ENCODE data around the gene CPT1B. TPM values are rescaled to one million over a fixed set of nuclear protein-coding genes. Genes with fewer than 3 reads are reported as not detected.

The CPT1B gene
- total RNA-seq, 1 experiment from 2014 or later: 9.0 TPM

DNA sequence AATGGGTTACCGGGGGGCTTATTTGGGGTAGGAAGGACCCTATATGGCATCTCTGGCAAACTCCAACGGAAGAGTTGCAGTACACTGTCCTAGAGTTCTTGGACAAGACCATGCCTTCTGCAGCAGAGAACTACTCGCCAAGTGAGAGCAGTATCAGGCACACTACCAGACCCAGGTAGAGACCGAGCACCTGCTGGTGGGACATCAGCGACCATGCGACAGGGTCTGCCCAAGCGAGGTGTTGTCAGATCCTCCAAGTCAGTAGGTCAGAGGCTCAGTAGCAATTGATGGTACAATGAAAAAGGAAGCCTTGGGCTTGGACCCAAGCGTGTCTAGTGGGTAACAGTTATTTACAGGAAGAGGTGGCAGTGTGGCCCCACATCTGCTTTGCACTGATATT, 7.6 kb upstream of the CPT1B start:
- DNase-seq (ENCODE audit: low read depth): no peak

GRCh38 chr22:50585238-50585637, 7.0 kb upstream of the CPT1B start:
- no peak for DNase-seq (ENCODE audit: low read depth)

DNA sequence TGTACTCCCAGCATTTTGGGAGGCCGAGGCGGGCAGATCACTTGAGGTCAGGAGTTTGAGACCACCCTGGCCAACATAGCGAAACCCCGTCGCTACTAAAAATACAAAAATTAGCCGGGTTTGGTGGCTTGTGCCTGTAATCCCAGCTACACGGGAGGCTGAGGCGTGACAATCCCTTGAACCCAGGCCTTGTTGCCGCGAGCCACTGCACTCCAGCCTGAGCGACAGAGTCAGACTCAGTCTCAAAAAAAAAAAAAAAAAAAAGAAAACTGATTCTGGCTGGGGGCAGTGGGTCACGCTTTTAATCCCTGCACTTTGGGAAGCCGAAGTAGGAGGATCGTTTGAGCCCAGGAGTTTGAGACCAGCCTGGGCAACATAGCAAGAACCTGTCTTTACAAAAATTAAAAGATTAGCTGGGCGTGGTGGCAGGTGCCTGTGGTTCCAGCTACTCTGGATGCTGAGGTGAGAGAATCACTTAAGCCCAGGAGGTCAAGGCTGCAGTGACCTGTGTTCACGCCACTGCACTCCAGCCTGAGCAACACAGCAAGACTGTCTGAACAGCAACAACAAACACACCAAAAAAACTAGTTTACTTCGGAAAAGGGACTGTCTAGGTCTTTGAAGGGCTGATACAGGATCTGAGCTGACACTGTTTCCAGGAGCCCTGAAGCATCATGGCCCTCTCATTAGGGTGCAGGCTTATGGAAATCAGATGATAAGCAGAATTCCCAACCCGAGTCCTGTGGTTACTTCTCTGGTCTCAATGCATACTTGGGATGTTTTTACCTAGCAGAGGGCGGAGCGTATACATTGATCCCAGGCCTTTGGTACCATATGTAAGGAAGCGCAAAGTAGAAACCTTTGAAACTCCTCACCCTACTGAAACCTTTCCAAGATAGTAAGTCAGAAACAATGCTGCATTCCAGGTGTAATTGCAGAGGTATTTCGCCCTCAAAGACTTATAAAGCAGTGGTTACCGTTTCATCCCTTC, 6.2 kb upstream of the CPT1B start:
- no peak for DNase-seq (ENCODE audit: low read depth)

DNA sequence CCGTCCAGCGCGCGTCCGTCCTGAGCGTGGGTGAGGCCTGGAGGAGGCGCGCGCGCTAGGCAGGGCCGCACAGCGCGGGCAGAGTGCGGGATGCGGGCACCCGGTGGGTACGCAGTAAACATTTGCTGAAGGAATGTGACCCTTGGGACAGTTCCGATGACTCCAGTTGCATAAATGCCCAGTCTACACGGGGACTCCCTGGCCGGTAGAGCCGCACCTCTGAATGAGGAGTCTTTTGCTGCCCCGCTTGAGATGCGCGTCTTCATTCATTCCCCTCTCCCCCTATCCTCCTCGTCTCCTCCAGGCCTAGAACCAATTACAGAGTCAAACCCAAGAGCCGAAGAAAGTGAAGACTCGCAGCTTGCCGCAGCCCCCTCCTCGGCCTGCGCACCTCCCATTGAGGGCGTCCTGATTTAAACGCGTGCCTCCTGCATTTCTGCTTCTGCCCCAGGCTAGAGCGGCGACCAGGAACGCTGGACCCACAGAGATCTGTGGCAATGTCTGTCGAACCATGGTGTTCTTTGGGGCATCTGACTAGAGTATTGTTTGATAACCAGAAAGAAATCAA, 5.2 kb upstream of the CPT1B start:
- no peak for DNase-seq (ENCODE audit: low read depth)

DNA sequence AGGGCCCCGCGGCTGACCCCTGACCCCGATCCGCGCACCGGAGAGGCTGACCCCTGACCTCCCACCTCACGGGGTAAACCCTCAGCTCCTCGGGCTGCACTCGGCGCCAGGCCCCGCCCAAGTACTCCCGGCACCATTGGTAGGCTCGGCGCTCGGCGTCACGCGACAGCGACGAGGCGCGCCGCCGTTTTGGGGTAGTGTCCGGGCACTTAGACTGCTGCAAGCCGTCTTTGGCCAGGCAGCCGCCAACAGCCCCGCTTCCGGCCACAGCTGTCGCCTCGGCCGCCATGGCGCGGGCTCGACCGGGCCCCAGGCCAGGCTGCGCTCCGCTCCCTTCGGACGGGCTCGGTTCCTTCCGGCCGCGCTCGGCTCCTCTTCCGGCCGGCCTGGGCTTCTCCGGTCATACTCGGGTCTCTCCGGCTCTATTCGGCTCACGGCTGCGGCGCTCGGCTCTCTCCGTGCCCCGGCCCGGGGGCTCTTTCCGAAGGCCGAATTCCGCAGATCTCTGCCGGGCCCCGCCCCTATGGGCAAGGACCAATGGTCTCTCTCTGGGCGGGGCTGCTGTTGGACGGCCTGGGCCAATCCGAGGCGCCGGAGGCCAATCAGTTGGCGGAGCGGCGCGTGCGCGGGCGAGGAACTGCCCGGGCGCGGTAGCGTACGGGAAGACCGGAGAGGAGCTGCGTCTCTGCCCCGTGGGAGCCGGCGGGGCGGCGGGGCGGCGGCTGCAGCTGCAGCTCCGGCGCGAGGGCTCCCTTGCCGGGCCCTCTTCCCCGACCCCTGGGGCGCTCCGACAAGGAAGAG, 4.5 kb upstream of the CPT1B start, which contains the start of gene CHKB:
Gene CHKB (minus strand): TSS at position 357 of the 801 bp plus-strand sequence. CDS start 68 bp downstream, at position 289.
- DNase-seq (ENCODE audit: low read depth): peak; percentile 97

DNA sequence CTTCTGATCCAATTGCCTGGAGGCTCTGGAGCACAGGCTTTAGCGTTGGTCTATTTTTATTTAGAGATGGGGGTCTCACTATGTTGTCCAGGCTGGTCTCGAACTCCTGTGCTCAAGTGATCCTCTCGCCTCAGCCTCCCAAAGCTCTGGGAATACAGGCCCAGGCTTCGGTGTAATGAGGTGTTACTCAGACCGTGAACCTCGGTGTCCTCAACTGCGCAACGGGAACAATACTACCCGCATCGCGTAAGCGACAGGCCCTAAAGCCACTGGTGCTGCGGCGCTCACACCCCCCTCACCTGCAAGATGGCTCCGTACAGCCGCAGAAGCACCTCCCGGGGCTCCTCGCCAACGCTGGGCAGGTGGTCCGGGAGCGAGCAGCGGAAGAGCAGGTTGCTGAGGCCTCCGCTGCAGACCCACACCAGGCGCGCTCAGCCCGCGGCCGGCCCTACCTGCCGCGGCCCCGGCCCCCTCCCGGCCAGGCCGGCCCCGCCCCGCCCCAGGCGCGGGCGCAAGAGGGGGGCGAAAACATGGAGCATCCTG, 3.8 kb upstream of the CPT1B start:
- no peak for DNase-seq (ENCODE audit: low read depth)

DNA sequence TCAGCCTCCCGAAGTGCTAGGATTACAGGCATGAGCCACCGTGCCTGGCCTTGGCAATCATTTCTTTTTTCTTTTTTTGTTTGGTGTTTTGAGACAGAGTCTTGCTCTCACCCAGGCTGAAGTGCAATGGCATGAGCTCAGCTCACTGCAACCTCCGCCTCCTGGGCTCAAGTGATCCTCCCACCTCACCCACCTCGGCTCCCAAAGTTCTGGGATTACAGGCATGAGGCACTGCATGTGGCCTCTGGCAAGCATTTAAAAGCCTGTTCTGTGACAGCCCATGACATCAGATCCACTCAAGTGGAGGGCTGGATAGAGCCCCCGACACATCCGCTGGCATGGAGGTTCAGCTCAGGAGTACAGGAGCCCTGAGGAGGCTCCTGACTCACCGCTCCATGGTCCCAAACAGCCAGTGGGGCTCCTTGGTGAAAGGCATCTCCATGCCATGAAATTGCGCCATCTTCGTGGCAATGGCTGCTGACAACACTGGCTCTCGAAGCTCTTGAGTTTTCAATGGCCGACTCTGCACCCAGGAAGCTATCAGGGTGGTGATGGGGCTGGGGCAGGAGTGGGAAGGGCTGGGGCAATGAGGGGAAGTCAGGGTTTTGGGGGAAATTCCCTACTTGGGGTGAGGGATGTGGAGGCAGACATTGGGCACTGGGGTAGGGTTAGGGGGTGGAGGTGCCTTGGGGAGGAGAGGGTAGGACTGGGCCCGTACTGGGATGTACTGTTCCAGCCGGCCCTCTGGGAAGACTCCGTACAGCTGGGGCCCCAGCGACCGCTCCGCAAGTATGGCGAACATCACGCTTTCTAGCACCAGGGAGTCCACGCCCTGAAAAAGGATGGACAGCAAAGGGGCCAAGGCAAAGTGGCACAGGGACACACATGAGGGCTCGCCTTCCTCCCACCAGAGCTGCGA, 3.1 kb upstream of the CPT1B start:
- DNase-seq (ENCODE audit: low read depth): no peak

GRCh38 chr22:50579752-50580151, 1.5 kb upstream of the CPT1B start:
- no peak for DNase-seq (ENCODE audit: low read depth)

DNA sequence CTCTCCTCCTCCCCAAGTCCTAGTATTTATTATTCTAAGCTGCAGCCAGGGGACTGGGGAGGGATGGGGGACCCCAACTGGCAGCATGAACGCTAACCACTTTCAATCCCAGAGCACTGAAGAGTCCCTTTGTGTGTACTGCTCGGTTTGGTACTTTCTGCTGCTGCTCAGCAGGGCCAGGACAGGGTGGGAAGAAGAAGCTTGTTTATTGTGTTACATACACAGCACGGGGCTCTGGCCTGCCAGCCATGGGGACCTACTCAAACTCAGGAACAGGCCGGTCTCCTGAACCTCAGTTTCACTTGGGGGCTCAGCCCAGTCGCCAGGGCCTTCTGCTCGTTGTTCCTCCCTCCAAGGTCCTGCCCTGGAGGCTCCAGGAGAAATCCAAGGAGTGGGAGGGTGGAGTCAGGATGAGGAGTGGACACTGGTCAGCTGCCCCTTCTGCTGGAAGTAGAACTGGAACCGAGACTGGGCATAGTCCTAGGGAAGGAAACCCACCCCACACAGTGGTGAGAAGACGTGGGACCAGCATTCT, 616 bp upstream of the CPT1B start:
- DNase-seq (ENCODE audit: low read depth): no peak

- DNase-seq (ENCODE audit: low read depth): no peak
These were observed 585 bp downstream of the CPT1B start for GRCh38 chr22:50577697-50577986.

GRCh38 chr22:50576806-50577696, 1.2 kb downstream of the CPT1B start:
- DNase-seq (ENCODE audit: low read depth): no peak

GRCh38 chr22:50576070-50576469, 2.2 kb downstream of the CPT1B start:
- peak; percentile 47 for DNase-seq (ENCODE audit: low read depth)

DNA sequence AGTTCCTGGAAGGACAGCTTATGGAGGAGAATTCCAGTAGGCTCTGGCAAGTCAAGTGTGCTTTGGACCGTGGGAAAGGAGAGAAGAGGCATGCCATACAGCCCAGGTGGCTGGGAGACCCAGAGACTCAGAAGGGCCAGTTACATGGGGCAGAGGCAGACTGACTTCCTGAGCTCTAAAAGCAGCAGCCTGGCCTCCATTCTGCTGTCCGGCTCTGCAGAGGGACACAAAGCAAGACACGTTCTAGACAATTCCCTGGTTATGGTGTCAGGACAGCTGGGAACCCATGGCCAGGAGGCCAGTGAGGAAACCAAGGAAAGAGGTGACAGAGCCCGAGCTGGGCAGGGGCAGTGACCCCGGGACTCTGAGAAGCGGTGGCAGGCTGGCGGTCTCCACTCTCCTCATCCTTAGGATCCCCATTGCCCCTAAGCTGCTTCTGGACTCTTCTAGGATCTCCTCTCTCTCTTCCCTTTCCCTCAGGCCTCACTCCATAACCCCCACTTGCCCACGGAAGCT, 2.7 kb downstream of the CPT1B start:
- DNase-seq (ENCODE audit: low read depth): no peak

GRCh38 chr22:50574383-50574755, 3.9 kb downstream of the CPT1B start:
- DNase-seq (ENCODE audit: low read depth): no peak

- no peak for DNase-seq (ENCODE audit: low read depth)
These were observed 4.5 kb downstream of the CPT1B start for GRCh38 chr22:50573491-50574382.

GRCh38 chr22:50572965-50573364, 5.3 kb downstream of the CPT1B start:
- DNase-seq (ENCODE audit: low read depth): no peak

GRCh38 chr22:50571264-50572175, 6.7 kb downstream of the CPT1B start:
- DNase-seq (ENCODE audit: low read depth): no peak
